ENCODE measurements around the gene ASTN2.

DNA sequence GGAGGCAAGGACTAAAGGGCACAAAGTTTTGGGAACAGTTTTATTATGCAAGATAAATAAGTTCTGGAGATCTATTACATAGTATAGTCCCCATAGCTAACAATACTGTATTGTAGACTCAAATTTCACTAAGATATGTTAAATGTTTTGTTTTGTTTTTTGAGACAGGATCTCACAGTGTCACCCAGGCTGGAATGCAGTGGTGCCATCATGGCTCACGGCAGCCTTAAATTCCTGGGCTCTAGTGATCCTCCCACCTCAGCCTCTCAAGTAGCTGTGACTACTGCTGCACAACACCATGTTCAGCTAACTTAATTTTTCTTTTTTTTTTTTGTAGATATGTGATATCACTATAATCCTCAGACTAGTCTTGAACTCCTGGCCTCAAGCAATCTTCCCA lies 618.2 kb downstream of the ASTN2 start:
- TF ChIP-seq CTCF (IDR thresholded peaks at IDR 0.05) (no peak), POLR2A (IDR thresholded peaks at IDR 0.05) (no peak)

All from lower leg skin (tissue), 3 donors.